Activated CD4-positive, alpha-beta T cell treated with anti-CD3 and anti-CD28 coated beads, Interleukin-2, amount 50 U/mL, for 48 hours (primary cell): ENCODE data around the gene UCHL1.
"Not testable (repeated sequence)": the region's sequence is repeated elsewhere in the genome, so short reads cannot be mapped to it uniquely, and the experiment has no call there.

Experiments used
- DNase-seq, 2 experiments: peaks; one replicate each; pipeline ENCODE4 v3.0.0-alpha.2; 2020

UCHL1 gene

DNA sequence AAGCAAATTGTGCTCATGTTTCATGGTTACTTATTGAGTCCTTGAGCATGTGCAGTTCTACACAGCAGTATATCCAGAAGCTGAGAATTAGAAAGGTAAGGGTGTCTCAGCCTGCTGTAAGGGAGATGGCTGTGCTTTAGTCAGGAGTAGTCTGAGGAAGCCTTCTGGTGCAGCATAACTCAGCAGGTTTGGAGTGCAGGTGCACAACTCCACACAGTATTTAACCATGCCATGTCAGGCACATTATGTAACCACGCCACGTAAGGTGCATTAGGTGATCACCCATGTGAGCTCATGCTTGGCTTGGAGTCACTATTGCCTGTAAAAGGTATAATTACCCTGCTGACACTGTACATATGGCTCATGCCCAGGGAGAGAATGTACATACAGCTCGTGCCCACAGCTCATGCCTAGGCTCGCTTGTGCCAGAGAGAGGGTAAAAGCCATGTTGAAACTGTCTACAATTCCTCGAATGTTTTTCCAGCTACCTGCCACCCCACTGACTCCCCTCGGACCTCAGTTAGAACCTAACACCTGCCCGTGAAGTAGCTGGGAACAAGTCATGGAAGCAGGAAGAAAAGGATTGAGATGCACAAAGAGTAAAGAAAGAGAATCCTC, 37.8 kb downstream of the UCHL1 start:
- DNase-seq = no peak

DNA sequence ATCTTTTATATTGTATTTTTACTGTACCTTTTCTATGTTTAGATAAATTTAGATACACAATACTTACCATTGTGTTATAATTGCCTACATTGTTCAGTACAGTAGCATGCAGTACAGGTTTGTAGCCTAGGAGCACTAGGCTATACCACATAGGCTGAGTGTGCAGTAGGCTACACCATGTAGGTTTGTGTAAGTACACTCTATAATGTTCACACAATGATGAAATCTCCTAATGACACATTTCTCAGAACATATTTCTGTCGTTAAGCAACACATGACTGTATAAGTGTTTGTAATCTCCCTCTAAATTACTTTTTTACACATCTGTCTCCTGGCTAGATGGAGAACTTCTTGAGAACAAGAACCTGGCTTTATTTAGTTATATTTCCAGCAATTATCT, 40.3 kb downstream of the UCHL1 start:
- no peak for DNase-seq

- DNase-seq = no peak
Observed at GRCh38 chr4:41297832-41298231, 41.1 kb downstream of the UCHL1 start.

DNA sequence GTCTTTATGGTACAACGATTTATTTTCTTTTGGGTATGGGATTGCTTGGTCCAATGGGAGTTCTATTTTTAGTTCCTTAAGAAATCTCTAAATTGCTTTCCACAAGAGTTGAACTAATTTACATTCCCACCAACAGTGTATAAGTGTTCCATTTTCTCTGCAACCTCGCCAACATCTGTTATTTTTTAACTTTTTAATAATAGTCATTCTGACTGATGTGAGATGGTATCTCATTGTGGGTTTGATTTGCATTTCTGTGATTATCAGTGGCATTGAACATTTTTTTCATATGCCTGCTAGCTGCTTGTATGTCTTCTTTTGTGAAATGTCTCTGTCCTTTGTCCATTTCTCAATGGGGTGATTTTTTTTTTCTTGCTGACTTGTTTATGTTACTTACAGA, 42.8 kb downstream of the UCHL1 start:
- no peak for DNase-seq

DNA sequence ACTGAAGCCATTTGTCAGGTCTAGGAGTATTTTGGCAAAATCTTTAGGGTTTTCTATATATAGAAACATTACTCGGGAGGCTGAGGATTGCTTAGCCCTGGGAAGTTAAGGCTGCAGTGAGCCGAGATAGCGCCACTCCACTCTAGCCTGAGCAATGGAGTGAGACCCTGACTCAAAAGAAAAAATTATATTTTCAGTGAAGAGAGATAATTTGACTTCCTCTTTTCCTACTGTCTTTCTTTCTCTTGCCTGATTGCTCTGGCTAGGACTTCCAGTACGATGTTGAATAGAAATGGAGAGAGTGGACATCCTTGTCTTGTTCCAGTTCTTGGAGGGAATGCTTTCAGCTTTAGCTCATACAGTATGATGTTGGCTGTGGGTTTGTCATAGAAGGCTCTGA, 44.4 kb downstream of the UCHL1 start:
- no peak for DNase-seq

DNA sequence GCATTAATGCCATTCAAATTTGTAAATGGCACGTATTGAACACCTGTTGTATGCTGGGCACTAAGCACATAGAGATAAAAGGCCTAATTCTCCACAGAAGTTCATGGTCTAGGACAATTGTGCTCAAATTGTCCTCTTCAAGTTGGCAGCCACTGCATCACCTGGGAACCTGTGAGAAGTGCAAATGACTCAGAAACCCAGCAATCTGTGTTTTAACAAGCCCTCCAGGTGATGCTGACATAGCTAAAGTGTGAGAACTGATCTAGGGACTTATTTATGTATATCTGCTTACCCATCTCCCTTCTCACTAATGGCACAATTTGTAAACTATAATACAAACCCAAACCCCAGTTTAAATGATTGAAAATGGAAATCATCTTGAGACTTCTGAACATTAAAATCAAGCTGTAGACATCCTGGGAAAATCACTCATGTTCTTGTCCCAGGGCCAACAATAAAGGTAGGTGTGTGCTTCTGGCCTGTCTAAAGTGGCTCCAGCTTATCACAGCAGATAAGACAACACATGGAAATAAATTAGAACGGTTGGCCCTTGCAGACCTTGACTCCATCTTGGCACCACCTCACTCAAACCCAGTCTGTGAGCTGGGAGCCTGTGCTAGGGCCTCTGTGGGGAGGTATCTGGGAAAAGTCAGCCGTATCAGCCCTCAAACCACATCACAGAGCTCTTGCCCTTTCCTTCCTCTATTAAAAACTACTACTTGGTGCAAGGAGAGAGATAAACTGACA, 46.8 kb downstream of the UCHL1 start:
- no peak for DNase-seq

- no peak for DNase-seq
Observed at GRCh38 chr4:41304221-41304620, 47.5 kb downstream of the UCHL1 start.

DNA sequence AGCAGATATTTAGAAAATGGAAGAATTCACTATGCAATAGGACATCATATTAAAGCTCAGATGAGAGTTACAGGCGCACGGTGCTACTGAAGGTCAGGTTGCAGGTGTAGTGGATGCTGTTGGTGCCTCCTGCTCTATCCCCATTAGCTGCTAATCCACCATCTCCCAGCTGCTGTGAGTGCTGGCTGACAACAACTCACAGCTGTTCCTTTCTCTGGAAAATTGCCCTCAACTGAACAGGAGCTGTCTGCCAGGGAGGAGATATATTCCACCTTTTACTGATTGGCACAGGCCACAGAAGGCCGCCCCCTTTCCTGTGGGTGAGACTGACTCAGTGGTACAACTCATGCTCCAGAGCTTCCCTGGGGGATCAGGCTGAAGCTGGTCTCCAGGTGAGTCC, 48.7 kb downstream of the UCHL1 start:
- no peak for DNase-seq

GRCh38 chr4:41307638-41308037, 50.9 kb downstream of the UCHL1 start:
- no peak for DNase-seq

GRCh38 chr4:41308398-41308797, 51.7 kb downstream of the UCHL1 start:
- DNase-seq = no peak

GRCh38 chr4:41315426-41315825, 58.7 kb downstream of the UCHL1 start:
- not testable (repeated sequence) for DNase-seq

- no peak for DNase-seq
Observed at GRCh38 chr4:41315862-41316261, 59.1 kb downstream of the UCHL1 start.
